A549 treated with ZK216348 at 1 μM for 4 hours (cell line): ENCODE data around the gene THBS2. TPM values are rescaled to one million over a fixed set of nuclear protein-coding genes. Genes with fewer than 3 reads are reported as not detected.

ENCODE experiments used
- total RNA-seq: library from RNA; stranded (reverse); fragments of 200-300 nt; extraction: Qiagen RNA extraction; gene quantifications from 5 replicates; pipeline ENCODE4 v1.2.3, GENCODE V29; 2022; ENCODE audit warnings: low read depth

THBS2 gene
- not detected in 5 replicates for total RNA-seq

DNA sequence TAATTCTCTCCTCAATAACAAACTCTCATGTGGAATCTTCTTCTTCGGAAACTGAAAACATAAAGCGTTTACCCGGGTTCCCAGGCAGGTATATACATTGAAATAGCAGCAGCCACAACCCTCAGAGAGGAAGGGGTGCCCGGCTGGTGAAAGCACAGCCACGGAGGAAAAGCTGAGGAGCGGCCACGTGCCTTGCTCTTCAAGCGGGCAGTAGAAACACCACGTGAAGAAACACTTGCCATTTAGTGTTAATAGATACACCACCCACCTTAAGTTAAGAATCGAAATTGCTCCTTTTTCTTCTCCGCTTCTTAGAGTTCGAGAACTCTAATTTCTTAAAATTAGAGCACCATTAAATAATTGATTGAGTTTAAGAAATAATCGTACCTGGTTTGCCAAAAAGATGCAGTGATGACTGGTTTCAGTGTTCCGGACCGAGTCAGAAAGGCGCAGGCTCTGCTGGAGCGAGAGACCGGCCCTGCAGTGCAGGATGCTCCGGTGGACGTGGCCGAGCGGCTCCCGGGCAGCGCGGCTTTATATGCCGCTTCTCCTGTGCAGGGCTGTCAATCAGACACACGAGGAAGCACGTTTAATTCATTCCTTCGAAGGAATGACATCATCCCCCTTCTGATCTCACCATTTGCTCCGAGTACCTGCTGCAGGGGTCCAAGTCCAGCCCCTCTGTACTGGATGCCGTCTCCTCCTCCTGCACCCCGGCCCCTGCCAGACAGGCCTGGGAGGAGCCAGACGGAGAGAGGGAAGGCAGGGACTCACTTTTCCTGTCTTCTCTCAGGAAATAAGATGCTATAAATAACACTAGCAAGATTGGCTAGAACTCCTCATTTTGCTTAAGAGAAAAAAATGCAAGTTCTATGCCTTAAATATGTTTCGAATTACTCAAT, at the start of gene THBS2:
TSS of gene THBS2 (minus strand) at position 510 of the 902 bp plus-strand sequence. CDS start 3,062 bp downstream, outside the sequence.

